Spleen (tissue), 11 donors: ENCODE measurements around the gene QKI. TPM values are rescaled to one million over a fixed set of nuclear protein-coding genes. Genes with fewer than 3 reads are reported as not detected.

Experiments
- DNase-seq: peaks from one replicate; pipeline ENCODE4 v3.0.0-alpha.2; 2020
- H3K27ac ChIP-seq, 8 donors: fragments of 200-600 bp; sonication (generic) in 7 of 8; 1 replicate in 4 of 8; 2 replicates in 4 of 8; pipeline versions ENCODE4 v1.5.0 to v1.8.0; 2016 to 2021; ENCODE audit warnings: inconsistent platforms in 4 of 8, mild to moderate bottlenecking in 4 of 8, moderate library complexity in 1 of 8
- H3K27me3 ChIP-seq, 7 donors: fragments of 200-600 bp; sonication (generic) in 6 of 7; replicated peaks in 1 of 7; 1 replicate in 4 of 7; 2 replicates in 3 of 7; pipeline versions ENCODE4 v1.5.0 to v1.8.0; 2016 to 2021; ENCODE audit warnings: inconsistent platforms in 3 of 7, mild to moderate bottlenecking in 1 of 7
- H3K36me3 ChIP-seq, 6 donors: fragments of 200-600 bp; sonication (generic) in 5 of 6; 1 replicate in 4 of 6; 2 replicates in 2 of 6; pipeline versions ENCODE4 v1.5.0 to v1.8.0; 2016 to 2021; ENCODE audit warnings: inconsistent platforms in 2 of 6
- H3K4me1 ChIP-seq, 6 donors: fragments of 200-600 bp; sonication (generic) in 5 of 6; 1 replicate in 3 of 6; 2 replicates in 3 of 6; pipeline versions ENCODE4 v1.5.0 to v1.8.0; 2016 to 2021; ENCODE audit warnings: inconsistent platforms in 3 of 6
- H3K4me3 ChIP-seq, 8 donors: fragments of 200-600 bp; sonication (generic) in 7 of 8; 1 replicate in 4 of 8; 2 replicates in 4 of 8; pipeline versions ENCODE4 v1.5.0 to v1.8.0; 2016 to 2021; ENCODE audit warnings: inconsistent platforms in 4 of 8, mild to moderate bottlenecking in 4 of 8, moderate library complexity in 2 of 8
- H3K9me3 ChIP-seq, 8 donors: fragments of 200-600 bp; sonication (generic) in 7 of 8; 1 replicate in 4 of 8; 2 replicates in 4 of 8; pipeline versions ENCODE4 v1.5.0 to v1.8.0; 2016 to 2021; ENCODE audit warnings: inconsistent platforms in 4 of 8
- CTCF ChIP-seq, 11 experiments: fragments of 200-600 bp in 7 of 11; fragments of 450-650 bp in 4 of 11; sonication (generic) in 4 of 11; IDR thresholded peaks in 8 of 11; conservative IDR thresholded peaks in 3 of 11; 1 replicate in 7 of 11; 2 replicates in 4 of 11; pipeline versions ENCODE4 v1.4.0 to v1.8.0; 2016 to 2021; ENCODE audit warnings: antibody characterized with exemption in 11 of 11, inconsistent platforms in 4 of 11, mild to moderate bottlenecking in 1 of 11
- POLR2A ChIP-seq, 3 donors: fragments of 450-650 bp; IDR thresholded peaks; one replicate each; pipeline ENCODE4 v1.5.1; 2017; ENCODE audit warnings: antibody characterized with exemption in 3 of 3, mild to moderate bottlenecking in 1 of 3
- POLR2AphosphoS5 ChIP-seq, 3 donors: sonication (generic); formaldehyde crosslinking; IDR thresholded peaks; one replicate each; pipeline ENCODE4 v1.5.1; 2017; ENCODE audit warnings: antibody characterized with exemption in 3 of 3
- WGBS, 5 donors: extraction: QIAGEN DNeasy Blood & Tissue Kit in 3 of 5; methylation state at CpG; one replicate each; pipeline versions ENCODE4 v1.1.5 to v1.1.7; 2013 to 2018; 5-methylcytosine and 5-hydroxymethylcytosine counted together
- intact Hi-C: fragments of 100-400 bp; cut with DNase I; formaldehyde crosslinking; loops from one replicate; pipeline ENCODE4 v1.15.0; 2023; ENCODE audit warnings: low total_unique reads
- polyA plus RNA-seq, 3 donors: library from polyadenylated mRNA; stranded (reverse); fragments of 200-250 nt; gene quantifications; one replicate each; pipeline ENCODE4 v1.2.1, GENCODE V29; 2013
- total RNA-seq, 7 donors: library from RNA; depleted of rRNA in 3 of 7; stranded (reverse); fragments of >200 nt in 3 of 7; fragmentation: NEBNext Ultra II Directional in 4 of 7; extraction: Animal tissue kit (Norgen Biotek cat#: 25700) in 4 of 7; gene quantifications; one replicate each; pipeline versions ENCODE4 v1.1.0 to v1.2.1, GENCODE V29; 2016 to 2021
- donor health status: healthy with polysubstance abuse.
- donor health status: DM: no; HTN: no; CAD: no; lungs with moderate emphysema.
- donor health status: DM: no; HTN: no; CAD: no.
- donor health status: Bipolar disorder and iron deficiency.
- donor health status: healthy.
- donor health status: DM: no; HTN: no; CAD: no.
- donor health status: DM: yes; HTN: yes; CAD: no.

Gene QKI
- total and polyA plus RNA-seq, 10 donors: 11.3 to 217 (median 180) TPM

DNA sequence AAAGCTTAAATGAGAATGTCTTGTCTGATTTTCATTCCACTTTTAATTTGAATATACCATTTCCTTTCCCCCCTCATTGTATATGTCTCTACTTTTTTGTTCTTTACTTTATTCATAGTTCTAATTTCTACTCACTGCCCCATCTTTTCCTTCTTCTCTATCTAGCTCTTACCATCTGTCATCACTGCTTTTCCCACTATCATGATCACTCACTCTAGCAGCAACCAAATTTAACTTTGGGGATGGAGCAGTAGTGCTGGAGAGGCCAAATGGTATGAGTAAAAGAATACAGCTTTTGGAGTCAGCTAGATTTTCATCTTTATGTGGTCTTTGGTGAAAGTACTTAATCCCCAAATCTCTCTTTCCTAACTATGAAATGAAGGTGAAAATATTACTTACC, 25.5 kb downstream of the QKI start:
- Histone ChIP-seq H3K27ac (no peak overlapping the region), H3K4me3 (no peak overlapping the region), H3K9me3 (no peaks in the 10 kb centered on the region), H3K4me1 (peaks cover 26 to 100% (median 82%) of the 10 kb centered on the region in 6 donors), H3K36me3 (peaks cover 0 to 4% (median 0%) of the 10 kb centered on the region in 6 donors), H3K27me3 (no peaks in the 10 kb centered on the region)
- DNase-seq: no peak
- TF ChIP-seq POLR2A (IDR thresholded peaks at IDR 0.05): no peak
- TF ChIP-seq CTCF (IDR thresholded peaks at IDR 0.05 in 8 of 11, conservative IDR thresholded peaks at IDR 0.05 in 3 of 11): no peak
- TF ChIP-seq POLR2AphosphoS5 (IDR thresholded peaks at IDR 0.05): no peak
- intact Hi-C loops: no loop called here

- Histone ChIP-seq H3K4me1 (peaks cover 20 to 99% (median 70%) of the 10 kb centered on the region in 6 donors), H3K4me3 (no peak overlapping the region), H3K27ac (no peak overlapping the region), H3K27me3 (no peaks in the 10 kb centered on the region), H3K36me3 (peaks cover 0 to 8% (median 0%) of the 10 kb centered on the region in 6 donors), H3K9me3 (no peaks in the 10 kb centered on the region)
- intact Hi-C loops: no loop called here
- TF ChIP-seq POLR2AphosphoS5 (IDR thresholded peaks at IDR 0.05) (no peak), CTCF (IDR thresholded peaks at IDR 0.05 in 8 of 11, conservative IDR thresholded peaks at IDR 0.05 in 3 of 11) (no peak), POLR2A (IDR thresholded peaks at IDR 0.05) (no peak)
- no peak for DNase-seq
- WGBS, 5 donors: 61 to 72% (median 72%) methylated on average over 2 of the region's 2 CpGs
These were observed 27.8 kb downstream of the QKI start for GRCh38 chr6:163442336-163442735.

GRCh38 chr6:163444077-163444476, 29.6 kb downstream of the QKI start:
- Histone ChIP-seq H3K27me3 (no peaks in the 10 kb centered on the region), H3K4me3 (no peak overlapping the region), H3K9me3 (no peaks in the 10 kb centered on the region), H3K4me1 (peaks cover 10 to 99% (median 66%) of the 10 kb centered on the region in 6 donors), H3K36me3 (peaks cover 0 to 8% (median 0%) of the 10 kb centered on the region in 6 donors), H3K27ac (no peak overlapping the region)
- WGBS, 5 donors: 77 to 86% (median 83%) methylated on average over 2 of the region's 2 CpGs
- TF ChIP-seq CTCF (IDR thresholded peaks at IDR 0.05 in 8 of 11, conservative IDR thresholded peaks at IDR 0.05 in 3 of 11) (no peak), POLR2AphosphoS5 (IDR thresholded peaks at IDR 0.05) (no peak), POLR2A (IDR thresholded peaks at IDR 0.05) (no peak)
- intact Hi-C loops: no loop called here
- DNase-seq: no peak

- Histone ChIP-seq H3K4me1 (peaks cover 8 to 92% (median 54%) of the 10 kb centered on the region in 6 donors), H3K36me3 (peaks cover 0 to 8% (median 0%) of the 10 kb centered on the region in 6 donors), H3K9me3 (no peaks in the 10 kb centered on the region), H3K27me3 (no peaks in the 10 kb centered on the region), H3K4me3 (no peak overlapping the region), H3K27ac (no peak overlapping the region)
- no peak for DNase-seq
- intact Hi-C loops: no loop called here
- TF ChIP-seq POLR2A (IDR thresholded peaks at IDR 0.05) (no peak), POLR2AphosphoS5 (IDR thresholded peaks at IDR 0.05) (no peak), CTCF (IDR thresholded peaks at IDR 0.05 in 8 of 11, conservative IDR thresholded peaks at IDR 0.05 in 3 of 11) (no peak)
- 74 to 81% (median 78%) methylated on average over 4 of the region's 4 CpGs for WGBS, 5 donors
These were observed 32.0 kb downstream of the QKI start for GRCh38 chr6:163446549-163446948.
